OCI-LY1 (cell line): Measurements from ENCODE around the gene ABCC2.

Experiments
- EZH2 ChIP-seq: fragments of 200-600 bp; sonication (generic), shearing (Covaris generic); IDR thresholded peaks from 2 replicates; pipeline ENCODE4 v1.8.0; 2017; ENCODE audit warnings: borderline replicate concordance, mixed run types, mild to moderate bottlenecking, antibody characterized with exemption, low read length, moderate library complexity, mixed read lengths
- TF ChIP-seq, protein P1 (sequence below): fragments of 200-600 bp; sonication (generic), shearing (Covaris generic); IDR thresholded peaks from 2 replicates; pipeline ENCODE4 v1.5.1; 2017; ENCODE audit warnings: mild to moderate bottlenecking, antibody characterized with exemption, low read length, moderate library complexity, mixed read lengths

DNA sequence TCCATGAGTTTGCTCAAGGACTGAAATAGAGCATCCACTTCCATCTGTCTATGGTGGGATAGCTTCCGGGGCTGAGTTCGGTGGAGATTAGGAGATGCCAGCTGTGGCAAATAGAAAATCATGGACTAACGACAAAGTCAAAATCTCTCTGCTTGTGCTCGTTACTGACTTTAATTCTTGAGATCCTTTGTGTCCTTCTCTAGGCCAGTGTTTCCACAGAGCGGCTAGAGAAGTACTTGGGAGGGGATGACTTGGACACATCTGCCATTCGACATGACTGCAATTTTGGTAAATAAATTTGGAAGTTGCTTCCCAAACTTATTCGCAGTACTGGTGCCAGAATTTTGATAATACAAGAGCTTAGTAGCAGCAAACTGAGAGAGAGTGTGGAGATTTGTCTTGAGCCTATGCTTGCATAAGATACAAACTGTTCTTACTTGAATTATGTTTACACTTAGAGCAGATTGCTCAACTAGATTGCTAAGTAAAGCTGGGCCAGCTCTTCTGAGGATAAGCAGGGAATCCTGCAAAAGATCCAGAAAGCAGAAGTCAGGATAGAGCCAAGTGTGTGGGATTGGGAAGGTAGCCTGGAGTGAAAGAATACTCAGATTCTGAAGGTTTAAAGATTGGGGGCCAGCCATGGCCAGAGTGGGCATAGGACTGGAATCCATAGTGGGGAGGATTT lies 27.6 kb downstream of the ABCC2 start:
- TF ChIP-seq, protein P1, sequence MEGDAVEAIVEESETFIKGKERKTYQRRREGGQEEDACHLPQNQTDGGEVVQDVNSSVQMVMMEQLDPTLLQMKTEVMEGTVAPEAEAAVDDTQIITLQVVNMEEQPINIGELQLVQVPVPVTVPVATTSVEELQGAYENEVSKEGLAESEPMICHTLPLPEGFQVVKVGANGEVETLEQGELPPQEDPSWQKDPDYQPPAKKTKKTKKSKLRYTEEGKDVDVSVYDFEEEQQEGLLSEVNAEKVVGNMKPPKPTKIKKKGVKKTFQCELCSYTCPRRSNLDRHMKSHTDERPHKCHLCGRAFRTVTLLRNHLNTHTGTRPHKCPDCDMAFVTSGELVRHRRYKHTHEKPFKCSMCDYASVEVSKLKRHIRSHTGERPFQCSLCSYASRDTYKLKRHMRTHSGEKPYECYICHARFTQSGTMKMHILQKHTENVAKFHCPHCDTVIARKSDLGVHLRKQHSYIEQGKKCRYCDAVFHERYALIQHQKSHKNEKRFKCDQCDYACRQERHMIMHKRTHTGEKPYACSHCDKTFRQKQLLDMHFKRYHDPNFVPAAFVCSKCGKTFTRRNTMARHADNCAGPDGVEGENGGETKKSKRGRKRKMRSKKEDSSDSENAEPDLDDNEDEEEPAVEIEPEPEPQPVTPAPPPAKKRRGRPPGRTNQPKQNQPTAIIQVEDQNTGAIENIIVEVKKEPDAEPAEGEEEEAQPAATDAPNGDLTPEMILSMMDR: no peak
- TF ChIP-seq EZH2: no peak
